ENCODE measurements around the gene PBX1. TPM values are rescaled to one million over a fixed set of nuclear protein-coding genes. Genes with fewer than 3 reads are reported as not detected.
"Not testable (repeated sequence)": the region's sequence is repeated elsewhere in the genome, so short reads cannot be mapped to it uniquely, and the experiment has no call there.

PBX1 gene
- total RNA-seq, 1 donor from 2014 or later: 257 TPM

GRCh38 chr1:164516591-164516990, 42.4 kb upstream of the PBX1 start:
- Mint-ChIP-seq H3K36me3 (no peaks in the 10 kb centered on the region), H3K27me3 (no peaks in the 10 kb centered on the region), H3K9me3 (peaks cover 7% of the 10 kb centered on the region), H3K4me1 (ENCODE audit: unreplicated experiment) (peaks cover 30% of the 10 kb centered on the region), H3K27ac (no peak overlapping the region), H3K4me3 (no peak overlapping the region)
- no peak for TF ChIP-seq CTCF (conservative IDR thresholded peaks at IDR 0.05)
- DNase-seq (ENCODE audit: extremely low spot score, unreplicated experiment): no peak

GRCh38 chr1:164518692-164519332, 40.2 kb upstream of the PBX1 start:
- Mint-ChIP-seq H3K4me3 (no peak overlapping the region), H3K4me1 (ENCODE audit: unreplicated experiment) (peaks cover 24% of the 10 kb centered on the region), H3K9me3 (peaks cover 7% of the 10 kb centered on the region), H3K27me3 (no peaks in the 10 kb centered on the region), H3K27ac (no peak overlapping the region), H3K36me3 (no peaks in the 10 kb centered on the region)
- DNase-seq (ENCODE audit: extremely low spot score, unreplicated experiment): no peak
- peak; percentile 13 for TF ChIP-seq CTCF (conservative IDR thresholded peaks at IDR 0.05)

GRCh38 chr1:164519426-164519825, 39.6 kb upstream of the PBX1 start:
- Mint-ChIP-seq H3K4me3 (no peak overlapping the region), H3K36me3 (no peaks in the 10 kb centered on the region), H3K27ac (no peak overlapping the region), H3K4me1 (ENCODE audit: unreplicated experiment) (peaks cover 24% of the 10 kb centered on the region), H3K27me3 (no peaks in the 10 kb centered on the region), H3K9me3 (peaks cover 7% of the 10 kb centered on the region)
- TF ChIP-seq CTCF (conservative IDR thresholded peaks at IDR 0.05): no peak
- DNase-seq (ENCODE audit: extremely low spot score, unreplicated experiment): no peak

GRCh38 chr1:164524810-164525209, 34.2 kb upstream of the PBX1 start:
- no peak for TF ChIP-seq CTCF (conservative IDR thresholded peaks at IDR 0.05)
- DNase-seq (ENCODE audit: extremely low spot score, unreplicated experiment): no peak
- no peaks in the 10 kb centered on the region for H3K36me3 Mint-ChIP-seq
- no peak overlapping the region for H3K4me3 Mint-ChIP-seq
- H3K27ac Mint-ChIP-seq: no peak overlapping the region
- H3K27me3 Mint-ChIP-seq: no peaks in the 10 kb centered on the region
- H3K9me3 Mint-ChIP-seq: peaks cover 17% of the 10 kb centered on the region
- peaks cover 2% of the 10 kb centered on the region for H3K4me1 Mint-ChIP-seq (ENCODE audit: unreplicated experiment)

GRCh38 chr1:164534863-164535610, 23.9 kb upstream of the PBX1 start:
- TF ChIP-seq CTCF (conservative IDR thresholded peaks at IDR 0.05): peak; percentile 21
- no peak for DNase-seq (ENCODE audit: extremely low spot score, unreplicated experiment)

GRCh38 chr1:164552463-164552988, 6.5 kb upstream of the PBX1 start:
- H3K27me3 Mint-ChIP-seq; H3K36me3 Mint-ChIP-seq; DNase-seq (ENCODE audit: extremely low spot score, unreplicated experiment); H3K4me3 Mint-ChIP-seq; H3K4me1 Mint-ChIP-seq (ENCODE audit: unreplicated experiment); H3K27ac Mint-ChIP-seq: not testable (repeated sequence)
- H3K9me3 Mint-ChIP-seq: peaks cover 20% of the 10 kb centered on the region

More at GRCh38 chr1:164534863-164535610, 23.9 kb upstream of the PBX1 start:
- Mint-ChIP-seq H3K4me1 (ENCODE audit: unreplicated experiment) (peaks cover 9% of the 10 kb centered on the region), H3K27ac (no peak overlapping the region), H3K4me3 (no peak overlapping the region), H3K36me3 (no peaks in the 10 kb centered on the region), H3K9me3 (no peaks in the 10 kb centered on the region), H3K27me3 (no peaks in the 10 kb centered on the region)
